Measurements from ENCODE around the gene TNFRSF18. TPM values are rescaled to one million over a fixed set of nuclear protein-coding genes. Genes with fewer than 3 reads are reported as not detected.
A peak's percentile ranks its signal among the peaks of the same experiment; 100 is the strongest.

TNFRSF18 gene
- polyA plus RNA-seq, 1 donor (not counting 4 experiments of a cell fraction or from before 2014, with no cell fraction given), result 0.21 TPM

- Histone ChIP-seq H2AFZ (ENCODE audit: control insufficient read depth, low read length) (no peak overlapping the region), H3K9ac (ENCODE audit: control insufficient read depth, extremely low read depth, insufficient read depth, low read length) (no peak overlapping the region), H3K4me2 (ENCODE audit: control insufficient read depth, extremely low read depth, insufficient read depth, low read depth, low read length) (no peak overlapping the region), H3K4me3 (ENCODE audit: control insufficient read depth in 2 of 3, extremely low read depth in 1 of 3, insufficient read depth in 2 of 3, low read depth in 1 of 3, low read length in 3 of 3) (no peak overlapping the region), H4K20me1 (ENCODE audit: control insufficient read depth, extremely low read depth, insufficient read depth, low read length) (no peaks in the 10 kb centered on the region), H3K9me1 (ENCODE audit: control insufficient read depth, extremely low read depth, insufficient read depth, low read length) (no peaks in the 10 kb centered on the region), H3K27me3 (ENCODE audit: control insufficient read depth, extremely low read depth, insufficient read depth, low read length) (peaks cover 6% of the 10 kb centered on the region), H3K79me2 (ENCODE audit: control insufficient read depth, insufficient read depth, low read length) (peaks cover 2% of the 10 kb centered on the region), H3K4me1 (ENCODE audit: control insufficient read depth, extremely low read depth, insufficient read depth, low read length) (peaks cover 15% of the 10 kb centered on the region), H3K9me3 (ENCODE audit: control insufficient read depth, low read depth, low read length) (no peaks in the 10 kb centered on the region), H3K36me3 (ENCODE audit: control insufficient read depth in 2 of 2, extremely low read depth in 1 of 2, insufficient read depth in 2 of 2, low read length in 2 of 2) (peaks cover 0 to 3% of the 10 kb centered on the region in 2 experiments), H3K27ac (ENCODE audit: control insufficient read depth, insufficient read depth, low read length) (no peak overlapping the region)
- TF ChIP-seq CTCF (optimal IDR thresholded peaks at IDR 0.05 in 1 of 3, IDR thresholded peaks at IDR 0.05 in 1 of 3, conservative IDR thresholded peaks at IDR 0.05 in 1 of 3; ENCODE audit: extremely low read depth in 1 of 3, insufficient read depth in 2 of 3, low read length in 3 of 3) (no peak), EZH2 (IDR thresholded peaks at IDR 0.05; ENCODE audit: low read length) (no peak)
- DNase-seq (ENCODE audit: low read depth, low spot score) (no peak), FAIRE-seq (no peak)
- dilution Hi-C loops (cut with MboI; ENCODE audit: extremely low pct_ligation_motif_present, low sequenced_read_pairs), result no loop called here
These were observed 32.8 kb upstream of the TNFRSF18 start for GRCh38 chr1:1239227-1239613.

- Histone ChIP-seq H3K27me3 (ENCODE audit: control insufficient read depth, extremely low read depth, insufficient read depth, low read length) (peaks cover 6% of the 10 kb centered on the region), H3K4me3 (ENCODE audit: control insufficient read depth in 2 of 3, extremely low read depth in 1 of 3, insufficient read depth in 2 of 3, low read depth in 1 of 3, low read length in 3 of 3) (no peak overlapping the region), H3K79me2 (ENCODE audit: control insufficient read depth, insufficient read depth, low read length) (peaks cover 5% of the 10 kb centered on the region), H3K4me2 (ENCODE audit: control insufficient read depth, extremely low read depth, insufficient read depth, low read depth, low read length) (peak overlapping the region; percentile 45), H4K20me1 (ENCODE audit: control insufficient read depth, extremely low read depth, insufficient read depth, low read length) (no peaks in the 10 kb centered on the region), H3K9me3 (ENCODE audit: control insufficient read depth, low read depth, low read length) (no peaks in the 10 kb centered on the region), H3K4me1 (ENCODE audit: control insufficient read depth, extremely low read depth, insufficient read depth, low read length) (peaks cover 15% of the 10 kb centered on the region), H3K9ac (ENCODE audit: control insufficient read depth, extremely low read depth, insufficient read depth, low read length) (peak overlapping the region; percentile 50), H2AFZ (ENCODE audit: control insufficient read depth, low read length) (peak overlapping the region; percentile 62), H3K36me3 (ENCODE audit: control insufficient read depth in 2 of 2, extremely low read depth in 1 of 2, insufficient read depth in 2 of 2, low read length in 2 of 2) (peaks cover 0 to 3% of the 10 kb centered on the region in 2 experiments), H3K9me1 (ENCODE audit: control insufficient read depth, extremely low read depth, insufficient read depth, low read length) (no peaks in the 10 kb centered on the region), H3K27ac (ENCODE audit: control insufficient read depth, insufficient read depth, low read length) (no peak overlapping the region)
- no peak for DNase-seq (ENCODE audit: low read depth, low spot score)
- TF ChIP-seq CTCF (optimal IDR thresholded peaks at IDR 0.05 in 1 of 3, IDR thresholded peaks at IDR 0.05 in 1 of 3, conservative IDR thresholded peaks at IDR 0.05 in 1 of 3; ENCODE audit: extremely low read depth in 1 of 3, insufficient read depth in 2 of 3, low read length in 3 of 3) (no peak), EZH2 (IDR thresholded peaks at IDR 0.05; ENCODE audit: low read length) (no peak)
- FAIRE-seq, result no peak
- dilution Hi-C loops (cut with MboI; ENCODE audit: extremely low pct_ligation_motif_present, low sequenced_read_pairs), result no loop called here
These were observed 32.3 kb upstream of the TNFRSF18 start for GRCh38 chr1:1238702-1239178.

Data from keratinocyte (primary cell).